Measurements from ENCODE around the gene HBA1. TPM values are rescaled to one million over a fixed set of nuclear protein-coding genes. Genes with fewer than 3 reads are reported as not detected.

Gene HBA1
- total RNA-seq, 2 experiments from 2014 or later, result not detected

DNA sequence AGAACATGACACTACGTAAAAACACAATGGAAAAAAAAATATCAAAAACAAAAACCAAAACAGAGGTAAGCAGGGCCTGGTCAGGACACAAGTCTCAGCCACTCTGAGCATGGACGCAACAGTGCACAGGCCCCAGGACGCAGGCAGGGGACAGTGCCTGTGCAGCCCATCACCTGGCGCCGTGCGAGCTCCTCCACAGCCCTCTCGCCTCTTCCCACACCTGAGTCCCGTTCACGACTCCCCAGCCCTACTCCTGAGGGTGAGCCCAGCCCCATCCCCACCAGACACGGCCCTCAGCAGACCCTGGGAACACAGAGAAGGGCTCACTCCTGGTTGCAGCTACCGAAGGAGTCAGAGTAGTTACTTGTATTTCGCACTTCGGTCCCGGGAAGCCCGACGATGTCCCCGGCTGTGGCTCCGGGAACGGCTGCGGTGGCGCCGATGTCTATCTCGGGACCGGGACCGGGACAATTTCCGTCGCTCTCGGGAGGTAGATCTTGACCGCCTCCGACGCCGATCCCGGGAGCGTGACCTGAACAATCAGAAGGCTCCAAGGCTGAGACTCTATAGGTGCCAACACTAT is 13.2 kb downstream of the HBA1 start:
- ATAC-seq (ENCODE audit: poor library complexity) (no peak), DNase-seq (no peak)
- peaks cover 72% of the 10 kb centered on the region for H3K36me3 Mint-ChIP-seq (ENCODE audit: low read depth)
- Histone ChIP-seq H3K36me3 (ENCODE audit: insufficient read depth, low read length) (peaks cover 63% of the 10 kb centered on the region), H3K27ac (ENCODE audit: low read depth in 1 of 2, low read length in 2 of 2) (no peak overlapping the region), H3K27me3 (ENCODE audit: control insufficient read depth in 1 of 2, insufficient read depth in 2 of 2, low read length in 2 of 2) (no peaks in the 10 kb centered on the region), H3K4me3 (ENCODE audit: low read length) (no peak overlapping the region), H3K9me3 (ENCODE audit: control insufficient read depth in 1 of 2, insufficient read depth in 1 of 2, low read length in 2 of 2) (no peaks in the 10 kb centered on the region), H3K4me1 (ENCODE audit: insufficient read depth, low read length) (peaks cover 5% of the 10 kb centered on the region)
- H3K4me3 Mint-ChIP-seq, result no peak overlapping the region
- H3K9me3 Mint-ChIP-seq, result no peaks in the 10 kb centered on the region
- H3K4me1 Mint-ChIP-seq (ENCODE audit: low read depth), result peaks cover 6% of the 10 kb centered on the region
- no peaks in the 10 kb centered on the region for H3K27me3 Mint-ChIP-seq
- TF ChIP-seq, protein P1, sequence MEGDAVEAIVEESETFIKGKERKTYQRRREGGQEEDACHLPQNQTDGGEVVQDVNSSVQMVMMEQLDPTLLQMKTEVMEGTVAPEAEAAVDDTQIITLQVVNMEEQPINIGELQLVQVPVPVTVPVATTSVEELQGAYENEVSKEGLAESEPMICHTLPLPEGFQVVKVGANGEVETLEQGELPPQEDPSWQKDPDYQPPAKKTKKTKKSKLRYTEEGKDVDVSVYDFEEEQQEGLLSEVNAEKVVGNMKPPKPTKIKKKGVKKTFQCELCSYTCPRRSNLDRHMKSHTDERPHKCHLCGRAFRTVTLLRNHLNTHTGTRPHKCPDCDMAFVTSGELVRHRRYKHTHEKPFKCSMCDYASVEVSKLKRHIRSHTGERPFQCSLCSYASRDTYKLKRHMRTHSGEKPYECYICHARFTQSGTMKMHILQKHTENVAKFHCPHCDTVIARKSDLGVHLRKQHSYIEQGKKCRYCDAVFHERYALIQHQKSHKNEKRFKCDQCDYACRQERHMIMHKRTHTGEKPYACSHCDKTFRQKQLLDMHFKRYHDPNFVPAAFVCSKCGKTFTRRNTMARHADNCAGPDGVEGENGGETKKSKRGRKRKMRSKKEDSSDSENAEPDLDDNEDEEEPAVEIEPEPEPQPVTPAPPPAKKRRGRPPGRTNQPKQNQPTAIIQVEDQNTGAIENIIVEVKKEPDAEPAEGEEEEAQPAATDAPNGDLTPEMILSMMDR (IDR thresholded peaks at IDR 0.05), result no peak
- intact Hi-C loops (cut with DNase I, micrococcal nuclease), result no loop called here
- H3K27ac Mint-ChIP-seq, result no peak overlapping the region
- ChIA-PET POLR2A (interaction anchor here (0.6 kb wide), 1 partner anchor 66 kb away, joined by 3 read pairs; no protein-coding TSS in a partner anchor), CTCF (interaction anchor here (1.8 kb wide), 1 partner anchor 9 kb away, joined by 6 read pairs; the partner anchor contains the start of gene HBQ1)

DNA sequence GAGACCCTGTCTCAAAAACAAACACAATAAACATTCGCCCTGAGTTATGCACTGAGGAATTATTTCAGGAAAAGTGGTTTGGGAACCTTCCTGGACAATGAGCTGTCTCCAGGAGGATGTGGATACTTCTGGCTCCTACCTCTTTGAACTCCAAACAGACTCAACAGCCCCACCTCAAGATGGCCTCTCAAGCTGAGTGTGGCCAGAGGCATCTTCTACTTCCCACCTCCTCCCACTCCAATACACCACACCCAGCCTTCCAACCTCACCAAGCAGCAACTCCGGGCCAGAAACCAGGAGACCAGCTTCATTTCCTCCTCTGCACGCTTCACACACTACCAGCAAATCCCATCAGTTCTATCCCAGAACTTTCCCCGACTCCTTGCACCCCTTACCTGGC is 15.4 kb downstream of the HBA1 start:
- POLR2A ChIA-PET, result no interaction called here
- Histone ChIP-seq H3K27ac (ENCODE audit: low read depth in 1 of 2, low read length in 2 of 2) (no peak overlapping the region), H3K9me3 (ENCODE audit: control insufficient read depth in 1 of 2, insufficient read depth in 1 of 2, low read length in 2 of 2) (no peaks in the 10 kb centered on the region), H3K4me1 (ENCODE audit: insufficient read depth, low read length) (peaks cover 5% of the 10 kb centered on the region), H3K36me3 (ENCODE audit: insufficient read depth, low read length) (peaks cover 84% of the 10 kb centered on the region), H3K4me3 (ENCODE audit: low read length) (no peak overlapping the region), H3K27me3 (ENCODE audit: control insufficient read depth in 1 of 2, insufficient read depth in 2 of 2, low read length in 2 of 2) (no peaks in the 10 kb centered on the region)
- Mint-ChIP-seq H3K27me3 (no peaks in the 10 kb centered on the region), H3K4me3 (no peak overlapping the region), H3K27ac (peak overlapping the region; percentile 42), H3K36me3 (ENCODE audit: low read depth) (peaks cover 81% of the 10 kb centered on the region), H3K4me1 (ENCODE audit: low read depth) (peaks cover 6% of the 10 kb centered on the region), H3K9me3 (no peaks in the 10 kb centered on the region)
- intact Hi-C loops (cut with DNase I, micrococcal nuclease), result no loop called here
- DNase-seq, result no peak
- ATAC-seq (ENCODE audit: poor library complexity), result no peak
- TF ChIP-seq, protein P1 (IDR thresholded peaks at IDR 0.05), result no peak
- CTCF ChIA-PET, result interaction anchor here (1.2 kb wide), 1 partner anchor 10 kb away, joined by 4 read pairs; no protein-coding TSS in a partner anchor

DNA sequence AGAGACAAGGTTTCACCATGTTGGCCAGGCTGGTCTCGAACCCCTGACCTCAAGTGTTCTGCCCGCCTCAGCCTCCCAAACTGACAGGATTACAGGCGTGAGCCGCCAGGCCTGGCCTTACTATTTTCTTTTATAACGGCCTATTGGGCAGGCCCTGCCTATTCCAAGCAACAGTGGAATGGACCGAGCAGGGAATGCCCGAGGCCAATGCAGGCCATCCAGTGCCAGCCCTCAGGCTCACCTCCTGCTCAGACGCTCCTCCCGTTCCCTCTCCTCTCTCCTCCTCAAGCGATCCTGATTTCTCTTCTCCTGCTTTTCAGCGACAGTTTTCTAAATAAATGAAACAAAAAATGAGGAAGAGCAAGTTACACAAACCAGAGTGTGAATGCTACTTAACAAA is 16.2 kb downstream of the HBA1 start:
- Mint-ChIP-seq H3K4me1 (ENCODE audit: low read depth) (peaks cover 6% of the 10 kb centered on the region), H3K27me3 (no peaks in the 10 kb centered on the region), H3K27ac (no peak overlapping the region), H3K36me3 (ENCODE audit: low read depth) (peaks cover 87% of the 10 kb centered on the region), H3K9me3 (no peaks in the 10 kb centered on the region), H3K4me3 (no peak overlapping the region)
- DNase-seq (no peak), ATAC-seq (ENCODE audit: poor library complexity) (no peak)
- Histone ChIP-seq H3K27me3 (ENCODE audit: control insufficient read depth in 1 of 2, insufficient read depth in 2 of 2, low read length in 2 of 2) (no peaks in the 10 kb centered on the region), H3K36me3 (ENCODE audit: insufficient read depth, low read length) (peaks cover 87% of the 10 kb centered on the region), H3K9me3 (ENCODE audit: control insufficient read depth in 1 of 2, insufficient read depth in 1 of 2, low read length in 2 of 2) (no peaks in the 10 kb centered on the region), H3K4me1 (ENCODE audit: insufficient read depth, low read length) (peaks cover 5% of the 10 kb centered on the region), H3K27ac (ENCODE audit: low read depth in 1 of 2, low read length in 2 of 2) (no peak overlapping the region), H3K4me3 (ENCODE audit: low read length) (no peak overlapping the region)
- TF ChIP-seq, protein P1 (IDR thresholded peaks at IDR 0.05), result no peak
- intact Hi-C loops (cut with DNase I, micrococcal nuclease), result no loop called here
- CTCF ChIA-PET, result no interaction called here
- POLR2A ChIA-PET, result no interaction called here
